Activated CD8-positive, alpha-beta memory T cell treated with anti-CD3 and anti-CD28 coated beads, Interleukin-2, amount 50 U/mL, for 24 hours (primary cell): ENCODE measurements around the gene KDM6A.
"Not testable (repeated sequence)": the region's sequence is repeated elsewhere in the genome, so short reads cannot be mapped to it uniquely, and the experiment has no call there.

ENCODE experiments used
- DNase-seq: peaks from one replicate; pipeline ENCODE4 v3.0.0-alpha.2; 2020; ENCODE audit errors: extremely low read depth

Gene KDM6A

DNA sequence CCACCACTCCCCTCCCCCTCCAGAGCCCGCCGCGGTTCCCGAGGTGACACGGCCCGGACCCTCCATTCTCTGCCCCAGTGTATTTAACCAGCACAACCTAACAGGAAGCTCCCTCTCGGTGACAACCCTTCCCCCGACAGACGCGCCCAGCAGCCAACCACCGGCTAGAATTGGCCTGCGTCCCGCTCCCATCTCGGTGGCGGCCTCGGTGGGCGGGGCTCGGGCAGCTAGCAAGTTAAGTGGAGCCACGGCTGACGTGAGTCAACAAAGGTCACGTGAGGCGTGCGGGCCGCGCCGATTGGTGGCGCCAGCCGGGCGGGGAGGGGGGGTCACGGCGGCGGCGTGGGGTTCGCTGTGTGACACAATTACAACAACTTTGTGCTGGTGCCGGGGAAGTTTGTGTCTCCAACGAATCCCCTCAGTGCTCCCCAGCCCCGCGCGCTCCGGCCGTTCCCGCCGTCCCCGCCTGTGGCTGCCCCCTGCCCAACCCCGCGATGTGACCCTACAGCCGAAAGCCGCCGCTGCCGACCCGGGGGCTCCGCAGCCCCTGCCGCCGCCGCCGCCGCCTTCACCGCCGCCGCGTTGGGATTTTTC lies at the start of gene KDM6A:
KDM6A (plus strand) TSS at position 368 of the 594 bp plus-strand sequence. CDS start 364 bp downstream, outside the sequence.
- DNase-seq, result peak; percentile 83

DNA sequence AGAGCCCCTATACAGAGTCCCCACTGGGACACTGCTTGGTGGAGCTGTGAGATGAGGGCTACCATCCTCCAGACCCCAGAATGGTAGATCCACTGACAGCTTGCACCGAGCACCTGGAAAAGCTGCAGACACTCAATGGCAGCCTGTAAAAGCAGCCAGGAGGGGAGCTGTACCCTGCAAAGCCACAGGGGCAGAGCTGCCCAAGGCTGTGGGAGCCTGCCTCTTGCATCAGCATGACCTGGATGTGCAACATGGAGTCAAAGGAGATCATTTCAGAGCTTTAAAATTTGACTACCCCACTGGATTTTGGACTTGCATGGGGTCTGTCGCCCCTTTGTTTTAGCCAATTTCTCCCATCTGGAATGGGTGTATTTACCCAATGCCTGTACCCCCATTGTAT lies 49.8 kb upstream of the KDM6A start:
- DNase-seq, result not testable (repeated sequence)

GRCh38 chrX:44828008-44828605 lies 44.9 kb upstream of the KDM6A start:
- DNase-seq, result no peak

- DNase-seq, result no peak
These were observed 43.2 kb upstream of the KDM6A start for GRCh38 chrX:44829832-44830231.

- no peak for DNase-seq
These were observed 30.3 kb upstream of the KDM6A start for GRCh38 chrX:44842550-44843317.

DNA sequence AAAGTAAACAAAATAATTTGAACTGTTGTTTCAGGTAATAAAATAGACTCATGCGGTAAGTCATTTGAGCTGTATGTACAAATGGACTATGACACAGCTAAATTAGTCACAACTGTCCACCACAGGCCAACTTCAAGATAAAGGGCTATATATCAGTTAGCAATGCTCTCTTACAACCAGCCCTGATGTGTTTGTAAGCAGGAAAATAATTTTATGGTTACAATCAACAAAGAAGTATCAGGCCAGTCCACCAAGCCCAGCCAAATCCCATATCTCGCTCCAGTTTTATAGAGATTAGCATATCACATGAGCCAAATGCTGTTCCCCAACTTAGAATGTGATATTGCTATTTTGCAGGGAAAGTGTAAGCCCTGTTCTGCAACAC lies 29.7 kb upstream of the KDM6A start:
- no peak for DNase-seq

- DNase-seq, result no peak
These were observed 29.2 kb upstream of the KDM6A start, which contains the start of gene DUSP21 for GRCh38 chrX:44843753-44844152. DUSP21 (plus strand) TSS chrX:44844021; CDS start chrX:44844133, 112 bp downstream.

DNA sequence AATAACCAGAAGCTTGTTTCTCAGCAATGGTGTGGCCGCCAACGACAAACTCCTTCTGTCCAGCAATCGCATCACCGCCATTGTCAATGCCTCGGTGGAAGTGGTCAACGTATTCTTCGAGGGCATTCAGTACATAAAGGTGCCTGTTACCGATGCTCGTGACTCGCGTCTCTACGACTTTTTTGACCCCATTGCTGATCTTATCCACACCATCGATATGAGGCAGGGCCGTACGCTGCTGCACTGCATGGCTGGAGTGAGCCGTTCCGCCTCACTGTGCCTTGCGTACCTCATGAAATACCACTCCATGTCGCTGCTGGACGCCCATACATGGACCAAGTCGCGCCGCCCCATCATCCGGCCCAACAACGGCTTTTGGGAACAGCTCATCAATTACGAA lies 28.8 kb upstream of the KDM6A start:
- DNase-seq, result no peak

DNA sequence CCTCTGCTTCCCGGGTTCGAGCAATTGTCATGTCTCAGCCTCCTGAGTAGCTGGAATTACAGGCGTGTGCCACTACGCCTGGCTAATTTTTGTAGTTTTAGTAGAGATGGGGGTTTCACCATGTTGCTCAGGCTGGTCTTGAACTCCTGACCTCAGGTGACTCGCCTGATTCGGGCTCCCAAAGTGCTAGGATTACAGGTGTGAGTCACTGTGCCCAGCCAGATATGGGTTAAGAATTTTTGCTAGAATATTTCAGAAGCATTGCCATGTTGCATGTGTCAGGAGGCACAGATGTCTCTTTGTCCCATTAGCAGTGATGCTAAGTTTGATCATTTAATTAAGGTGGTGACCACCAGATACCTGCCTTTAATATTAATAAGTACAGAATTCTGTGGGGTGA lies 22.1 kb upstream of the KDM6A start:
- DNase-seq, result not testable (repeated sequence)

- DNase-seq, result no peak
These were observed 1.8 kb upstream of the KDM6A start for GRCh38 chrX:44871114-44871645.

DNA sequence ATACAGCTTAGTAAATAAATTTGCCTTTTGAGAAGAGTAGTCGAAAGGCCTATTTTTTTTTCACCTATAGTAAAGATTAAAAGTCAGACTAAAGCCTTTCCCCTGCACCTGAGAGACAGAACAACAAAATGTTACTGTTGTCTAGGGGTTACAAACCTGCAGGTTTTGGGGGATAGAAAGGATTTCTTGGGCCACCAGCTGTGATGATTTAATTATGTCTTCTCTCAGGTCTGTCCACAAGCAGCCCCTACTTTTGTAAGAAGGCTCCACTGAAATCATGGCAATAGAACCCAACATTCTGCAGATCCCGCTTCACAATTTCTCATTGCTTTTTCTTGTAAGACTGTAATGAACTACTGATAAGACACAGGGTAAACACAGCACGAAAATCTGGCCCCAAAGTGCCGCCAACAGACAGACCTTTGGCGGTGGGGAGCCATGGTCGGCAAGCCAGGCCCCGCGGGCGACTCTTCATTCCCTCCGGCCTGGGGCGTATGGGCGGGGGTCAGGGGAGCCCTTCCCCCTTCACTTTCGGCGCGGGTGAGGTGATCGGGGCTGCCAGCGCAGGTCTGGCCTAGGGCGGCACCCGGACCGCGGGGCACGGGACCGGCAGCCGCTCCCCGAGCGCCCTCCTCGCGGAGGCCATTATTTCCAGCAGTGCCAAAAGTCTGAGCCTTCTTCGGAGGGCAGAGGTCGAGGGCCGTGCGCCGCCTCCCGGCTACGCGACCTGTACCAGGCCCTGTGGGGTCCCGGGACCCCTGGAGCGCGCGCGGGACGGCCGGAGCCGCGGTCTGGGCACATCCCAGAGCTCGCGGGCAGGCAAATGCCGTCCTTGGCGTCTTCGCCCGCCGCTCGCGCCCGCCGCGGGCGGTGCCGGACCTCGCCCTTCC lies 812 bp upstream of the KDM6A start:
- DNase-seq, result no peak

- no peak for DNase-seq
These were observed 658 bp downstream of the KDM6A start for GRCh38 chrX:44873415-44874276.

DNA sequence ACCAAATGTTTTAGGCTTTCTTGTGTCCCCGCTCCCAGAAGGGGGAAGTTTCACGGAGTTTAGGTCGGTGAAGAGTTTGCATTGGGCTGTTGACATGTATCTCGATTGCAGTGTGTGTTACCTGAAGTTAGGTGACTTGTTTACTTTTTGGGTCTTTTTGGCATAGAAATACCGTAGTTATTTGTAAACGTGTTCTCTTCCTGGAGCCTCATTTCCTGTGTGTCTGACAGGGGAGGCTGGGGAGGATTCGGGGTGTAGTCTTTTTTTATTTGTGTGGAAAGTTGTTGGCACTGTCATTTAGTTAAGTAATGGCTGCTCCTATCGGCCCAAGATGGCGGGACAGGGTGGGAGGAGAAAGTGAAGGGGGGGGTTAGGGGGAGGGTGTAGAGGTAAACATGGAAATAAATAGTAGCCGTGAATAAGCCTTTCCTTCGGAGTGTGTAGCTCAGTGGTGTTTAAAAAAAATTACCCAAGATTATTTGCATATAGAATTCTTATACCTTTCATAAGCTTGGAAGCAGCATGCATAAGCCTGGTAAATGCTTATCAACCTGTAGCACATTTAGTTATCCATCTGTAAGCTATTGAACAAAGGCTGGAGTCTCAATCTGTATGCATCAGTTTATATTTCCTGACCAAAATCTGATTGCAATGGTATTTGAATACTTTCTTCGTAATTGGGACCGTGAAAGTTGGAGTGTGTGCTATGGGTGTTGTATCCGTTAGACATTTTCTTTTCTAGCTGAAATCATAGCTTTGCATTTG lies 1.6 kb downstream of the KDM6A start:
- no peak for DNase-seq

DNA sequence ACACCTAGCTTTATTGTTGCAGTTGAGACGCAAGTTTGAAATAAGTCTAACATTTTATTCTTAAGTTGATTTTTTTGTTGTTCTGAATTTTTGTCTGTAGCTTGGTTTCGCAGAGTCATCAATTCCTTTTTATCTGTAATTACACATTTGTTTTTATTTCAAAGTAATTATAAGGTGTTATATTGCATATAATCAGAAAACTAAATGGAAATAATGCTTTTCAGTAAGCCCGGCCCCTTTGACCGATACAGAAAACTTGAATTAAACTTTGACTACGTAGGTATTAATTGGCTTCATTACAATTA lies 2.1 kb downstream of the KDM6A start:
- no peak for DNase-seq

- DNase-seq, result no peak
These were observed 3.1 kb downstream of the KDM6A start for GRCh38 chrX:44876086-44876485.

- no peak for DNase-seq
These were observed 3.8 kb downstream of the KDM6A start for GRCh38 chrX:44876767-44877166.

- DNase-seq, result no peak
These were observed 5.8 kb downstream of the KDM6A start for GRCh38 chrX:44878780-44879179.

GRCh38 chrX:44881549-44881948 lies 8.6 kb downstream of the KDM6A start:
- no peak for DNase-seq

- DNase-seq, result no peak
These were observed 9.6 kb downstream of the KDM6A start for GRCh38 chrX:44882635-44883034.

DNA sequence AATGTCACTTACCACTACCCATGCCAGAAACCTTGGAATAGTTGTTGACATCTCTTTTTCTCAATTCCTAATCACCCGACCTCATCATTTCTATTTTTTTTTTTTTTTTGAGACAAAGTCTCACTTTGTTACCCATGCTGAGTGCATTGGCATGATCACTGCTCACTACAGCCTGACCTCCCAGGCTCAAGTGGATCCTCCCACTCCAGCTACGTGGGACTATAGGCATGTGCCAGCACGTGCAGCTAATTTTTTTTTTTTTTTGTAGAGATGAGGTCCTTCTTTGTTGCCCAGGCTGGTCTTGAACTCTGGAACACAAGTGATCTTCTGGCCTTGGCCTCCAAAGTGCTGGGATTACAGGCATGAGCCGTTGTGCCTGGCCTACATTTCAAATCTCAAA lies 12.0 kb downstream of the KDM6A start:
- DNase-seq, result no peak
